BJ (cell line): ENCODE results near the gene CTSO. TPM values are rescaled to one million over a fixed set of nuclear protein-coding genes. Genes with fewer than 3 reads are reported as not detected.
A peak's percentile ranks its signal among the peaks of the same experiment; 100 is the strongest.

ENCODE experiments used
- CTCF ChIA-PET: fragments of 350-600 bp; formaldehyde crosslinking; extraction: SDS; loops from one replicate; lab custom pipeline; 2021; ENCODE audit warnings: antibody characterized with exemption, inconsistent platforms; lab: Yijun Ruan, JAX
- POLR2A ChIA-PET: fragments of 300-600 bp; sonication (Branson Sonifier 250); formaldehyde crosslinking; extraction: SDS; loops from one replicate; lab custom pipeline; 2021; ENCODE audit warnings: antibody characterized with exemption; lab: Charles Lee
- DNase-seq: peaks from one replicate; pipeline ENCODE4 v3.0.0-alpha.2; 2011; ENCODE audit warnings: low read depth
- H3K27me3 ChIP-seq: 2 replicates; pipeline ENCODE4 v1.6.0; 2011; ENCODE audit warnings: low read length; ENCODE audit not compliant: control insufficient read depth, insufficient read depth
- H3K36me3 ChIP-seq: 2 replicates; pipeline ENCODE4 v1.5.1; 2011; ENCODE audit warnings: low read length; ENCODE audit not compliant: control insufficient read depth, insufficient read depth
- H3K4me3 ChIP-seq: 2 replicates; pipeline ENCODE4 v1.5.1; 2011; ENCODE audit warnings: low read depth, mild to moderate bottlenecking, control low read depth, low read length
- CTCF ChIP-seq: IDR thresholded peaks from 2 replicates; pipeline ENCODE4 v1.5.1; 2011; ENCODE audit warnings: low read depth, mild to moderate bottlenecking, control low read depth, inconsistent platforms, low read length, moderate library complexity; ENCODE audit not compliant: insufficient read depth
- polyA plus RNA-seq: library from polyadenylated mRNA; depleted of rRNA; stranded (reverse); fragments of >200 nt; gene quantifications from 2 replicates; pipeline ENCODE4 v1.2.3, GENCODE V29; 2011

CTSO gene
- polyA plus RNA-seq, 1 experiment = 7.8 TPM

GRCh38 chr4:155909615-155910226, 43.9 kb downstream of the CTSO start:
- POLR2A ChIA-PET = no interaction called here
- DNase-seq = no peak
- Histone ChIP-seq H3K36me3 (no peaks in the 10 kb centered on the region), H3K27me3 (no peaks in the 10 kb centered on the region; the same call in 1 of the 2 replicates), H3K4me3 (no peak overlapping the region)
- CTCF ChIA-PET = interaction anchor here (1.3 kb wide), 1 partner anchor 43 kb away, joined by 3 read pairs; no protein-coding TSS in a partner anchor
- TF ChIP-seq CTCF = no peak

GRCh38 chr4:155908187-155909139, 45.2 kb downstream of the CTSO start:
- ChIA-PET POLR2A (no interaction called here), CTCF (no interaction called here)
- no peaks in the 10 kb centered on the region for H3K36me3 ChIP-seq
- no peak overlapping the region for H3K4me3 ChIP-seq
- no peak for TF ChIP-seq CTCF
- H3K27me3 ChIP-seq = no peaks in the 10 kb centered on the region; the same call in 1 of the 2 replicates
- no peak for DNase-seq

GRCh38 chr4:155907556-155907955, 46.1 kb downstream of the CTSO start:
- no peak for TF ChIP-seq CTCF
- ChIA-PET POLR2A (interaction anchor here (0.5 kb wide), 1 partner anchor 106 kb away, joined by 4 read pairs; no protein-coding TSS in a partner anchor), CTCF (no interaction called here)
- no peak for DNase-seq
- Histone ChIP-seq H3K27me3 (no peaks in the 10 kb centered on the region; the same call in 1 of the 2 replicates), H3K4me3 (no peak overlapping the region), H3K36me3 (no peaks in the 10 kb centered on the region)

GRCh38 chr4:155906554-155907247, 47.0 kb downstream of the CTSO start:
- H3K27me3 ChIP-seq = no peaks in the 10 kb centered on the region; the same call in 1 of the 2 replicates
- H3K4me3 ChIP-seq = no peak overlapping the region
- DNase-seq = peak; percentile 93
- CTCF ChIA-PET = interaction anchor here (0.6 kb wide), 1 partner anchor 534 kb away, joined by 3 read pairs; no protein-coding TSS in a partner anchor
- H3K36me3 ChIP-seq = no peaks in the 10 kb centered on the region
- TF ChIP-seq CTCF = no peak
- POLR2A ChIA-PET = interaction anchor here (0.5 to 0.7 kb wide), 2 partner anchors 37 to 105 kb away, joined by 3 to 4 read pairs; no protein-coding TSS in a partner anchor
